Mesothelial cell of epicardium (in vitro differentiated cells): ENCODE data around the gene ERC1. TPM values are rescaled to one million over a fixed set of nuclear protein-coding genes. Genes with fewer than 3 reads are reported as not detected.
A peak's percentile ranks its signal among the peaks of the same experiment; 100 is the strongest.

ENCODE experiments used
- DNase-seq, 2 experiments: peaks; one replicate each; pipeline ENCODE4 v3.0.0; 2021; ENCODE audit warnings: low spot score in 2 of 2; ENCODE audit not compliant: unreplicated experiment in 2 of 2
- H3K27ac Mint-ChIP-seq: 2 replicates; pipeline ENCODE4 v1.8.0; 2021; ENCODE audit warnings: mixed read lengths
- H3K27me3 Mint-ChIP-seq: 2 replicates; pipeline ENCODE4 v1.8.0; 2021; ENCODE audit warnings: low read depth, mixed read lengths
- H3K36me3 Mint-ChIP-seq: 2 replicates; pipeline ENCODE4 v1.8.0; 2021; ENCODE audit warnings: mixed read lengths
- H3K4me1 Mint-ChIP-seq: 2 replicates; pipeline ENCODE4 v1.8.0; 2021; ENCODE audit warnings: mixed read lengths
- H3K4me3 Mint-ChIP-seq: 2 replicates; pipeline ENCODE4 v1.8.0; 2021; ENCODE audit warnings: mild to moderate bottlenecking, moderate library complexity, mixed read lengths
- H3K9me3 Mint-ChIP-seq: 2 replicates; pipeline ENCODE4 v1.8.0; 2021; ENCODE audit warnings: mixed read lengths
- total RNA-seq: library from RNA; stranded (reverse); gene quantifications from 3 replicates; pipeline ENCODE4 v1.2.1, GENCODE V29; 2021
- TF ChIP-seq, protein P1 (sequence below): fragments of 200-600 bp; sonication (generic); IDR thresholded peaks from one replicate; pipeline ENCODE4 v1.5.0; 2021; ENCODE audit warnings: antibody characterized with exemption; ENCODE audit not compliant: unreplicated experiment

The ERC1 gene
- total RNA-seq, 1 donor from 2014 or later: 66.1 TPM

GRCh38 chr12:1523558-1524050, 532.6 kb downstream of the ERC1 start:
- Mint-ChIP-seq H3K27me3 (peaks cover 45% of the 10 kb centered on the region), H3K27ac (no peak overlapping the region), H3K4me1 (peaks cover 12% of the 10 kb centered on the region), H3K36me3 (no peaks in the 10 kb centered on the region), H3K9me3 (no peaks in the 10 kb centered on the region), H3K4me3 (no peak overlapping the region)
- DNase-seq: no peak
- TF ChIP-seq, protein P1, sequence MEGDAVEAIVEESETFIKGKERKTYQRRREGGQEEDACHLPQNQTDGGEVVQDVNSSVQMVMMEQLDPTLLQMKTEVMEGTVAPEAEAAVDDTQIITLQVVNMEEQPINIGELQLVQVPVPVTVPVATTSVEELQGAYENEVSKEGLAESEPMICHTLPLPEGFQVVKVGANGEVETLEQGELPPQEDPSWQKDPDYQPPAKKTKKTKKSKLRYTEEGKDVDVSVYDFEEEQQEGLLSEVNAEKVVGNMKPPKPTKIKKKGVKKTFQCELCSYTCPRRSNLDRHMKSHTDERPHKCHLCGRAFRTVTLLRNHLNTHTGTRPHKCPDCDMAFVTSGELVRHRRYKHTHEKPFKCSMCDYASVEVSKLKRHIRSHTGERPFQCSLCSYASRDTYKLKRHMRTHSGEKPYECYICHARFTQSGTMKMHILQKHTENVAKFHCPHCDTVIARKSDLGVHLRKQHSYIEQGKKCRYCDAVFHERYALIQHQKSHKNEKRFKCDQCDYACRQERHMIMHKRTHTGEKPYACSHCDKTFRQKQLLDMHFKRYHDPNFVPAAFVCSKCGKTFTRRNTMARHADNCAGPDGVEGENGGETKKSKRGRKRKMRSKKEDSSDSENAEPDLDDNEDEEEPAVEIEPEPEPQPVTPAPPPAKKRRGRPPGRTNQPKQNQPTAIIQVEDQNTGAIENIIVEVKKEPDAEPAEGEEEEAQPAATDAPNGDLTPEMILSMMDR: no peak

GRCh38 chr12:1525858-1526257, 534.8 kb downstream of the ERC1 start:
- no peaks in the 10 kb centered on the region for H3K36me3 Mint-ChIP-seq
- peaks cover 4% of the 10 kb centered on the region for H3K4me1 Mint-ChIP-seq
- no peak overlapping the region for H3K4me3 Mint-ChIP-seq
- H3K27ac Mint-ChIP-seq: no peak overlapping the region
- H3K9me3 Mint-ChIP-seq: no peaks in the 10 kb centered on the region
- peaks cover 52% of the 10 kb centered on the region for H3K27me3 Mint-ChIP-seq
- DNase-seq: no peak
- TF ChIP-seq, protein P1: no peak

DNA sequence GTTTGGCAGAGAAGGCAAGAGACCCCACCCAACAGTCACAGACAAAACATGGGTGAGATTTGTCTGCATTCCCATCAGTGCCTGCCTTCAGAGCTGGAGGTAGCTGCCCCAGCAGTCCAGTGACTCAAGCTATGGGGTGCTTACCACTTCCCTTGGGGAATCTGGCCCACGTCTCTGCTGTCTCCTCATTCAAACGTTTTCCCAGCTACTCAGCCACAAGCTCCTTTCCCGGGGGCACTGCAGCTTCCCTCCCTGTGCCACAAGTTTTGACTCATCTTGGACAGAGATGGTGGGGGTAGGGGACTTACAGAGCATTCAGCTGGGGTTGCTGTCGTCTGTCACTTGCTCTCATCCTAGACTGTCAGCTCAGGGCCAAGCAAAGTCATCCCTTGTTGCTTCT, 536.8 kb downstream of the ERC1 start:
- no peak overlapping the region for H3K4me3 Mint-ChIP-seq
- H3K4me1 Mint-ChIP-seq: peaks cover 12% of the 10 kb centered on the region
- no peak overlapping the region for H3K27ac Mint-ChIP-seq
- no peaks in the 10 kb centered on the region for H3K9me3 Mint-ChIP-seq
- no peak for DNase-seq
- TF ChIP-seq, protein P1: no peak
- peaks cover 67% of the 10 kb centered on the region for H3K27me3 Mint-ChIP-seq
- no peaks in the 10 kb centered on the region for H3K36me3 Mint-ChIP-seq

DNA sequence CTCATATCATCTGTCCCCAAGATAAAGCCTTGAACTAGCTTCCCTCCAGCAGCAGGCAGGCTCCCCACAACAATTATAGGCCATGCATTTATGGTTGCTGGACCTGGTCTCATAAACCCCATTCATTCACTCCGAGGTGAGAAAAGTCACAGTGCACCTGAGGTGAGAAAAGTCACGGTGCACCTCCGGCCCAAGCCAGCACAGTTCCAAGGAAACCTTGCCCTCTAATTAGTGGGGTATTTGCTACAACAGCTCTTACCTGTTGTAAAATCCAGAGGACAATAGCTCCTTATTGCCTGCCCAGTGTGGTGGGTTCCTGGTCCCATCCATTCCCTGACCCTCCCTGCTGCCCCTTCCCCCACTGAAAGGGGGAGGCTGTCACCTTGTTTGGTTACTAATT, 537.8 kb downstream of the ERC1 start:
- H3K36me3 Mint-ChIP-seq: no peaks in the 10 kb centered on the region

DNA sequence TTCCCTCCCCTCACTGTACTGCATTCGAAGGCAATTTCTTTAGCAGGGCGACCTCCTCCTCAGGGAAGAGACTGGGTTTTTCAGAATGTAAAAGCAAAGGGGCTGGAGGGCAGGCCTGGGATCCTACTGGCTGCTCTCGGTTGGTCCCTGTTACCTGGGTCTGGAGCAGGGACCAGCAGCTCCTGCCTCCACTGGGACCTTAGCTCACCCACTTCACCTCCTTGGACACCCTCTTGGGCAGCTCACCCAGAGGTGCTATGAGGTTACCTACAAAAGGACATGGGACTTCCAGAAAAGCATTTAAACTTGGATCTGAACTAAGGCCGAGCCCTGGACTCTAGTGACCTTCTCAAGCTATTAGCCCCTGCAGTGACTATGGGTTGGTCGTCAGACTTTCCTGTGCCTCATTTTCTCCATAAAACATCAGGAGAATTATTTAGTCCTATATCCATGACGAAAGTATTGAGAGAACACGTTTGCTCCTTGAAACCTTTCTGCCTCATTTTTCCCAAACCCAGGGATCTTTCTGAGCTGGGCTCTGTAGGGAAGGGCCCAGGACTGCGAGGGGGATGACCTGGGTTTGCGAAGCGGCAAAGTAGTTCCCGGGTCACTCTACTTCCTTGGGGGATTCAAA, 538.3 kb downstream of the ERC1 start:
- Mint-ChIP-seq H3K4me3 (peak overlapping the region; percentile 94), H3K9me3 (no peaks in the 10 kb centered on the region), H3K27me3 (peaks cover 74% of the 10 kb centered on the region), H3K27ac (peak overlapping the region; percentile 93), H3K36me3 (no peaks in the 10 kb centered on the region), H3K4me1 (peaks cover 23% of the 10 kb centered on the region)
- no peak for DNase-seq
- TF ChIP-seq, protein P1: no peak

More for the DNA sequence above, 537.8 kb downstream of the ERC1 start:
- Mint-ChIP-seq H3K27me3 (peaks cover 74% of the 10 kb centered on the region), H3K27ac (no peak overlapping the region), H3K4me3 (no peak overlapping the region), H3K9me3 (no peaks in the 10 kb centered on the region), H3K4me1 (peaks cover 21% of the 10 kb centered on the region)
- TF ChIP-seq, protein P1: no peak
- DNase-seq: no peak
